HepG2 (cell line): Measurements from ENCODE around the gene ZNF821. TPM values are rescaled to one million over a fixed set of nuclear protein-coding genes. Genes with fewer than 3 reads are reported as not detected.

ENCODE experiments used
- ASH2L ChIP-seq: fragments of 300-600, 200-600 bp; sonication (generic); IDR thresholded peaks from 2 replicates; pipeline ENCODE4 v1.7.0; 2017; ENCODE audit warnings: low read depth, mild to moderate bottlenecking, moderate library complexity, mixed read lengths, low read length; ENCODE audit not compliant: insufficient read length
- ATAD3A ChIP-seq: sonication (generic); formaldehyde crosslinking; IDR thresholded peaks from 2 replicates; pipeline ENCODE4 v1.4.0; 2020; ENCODE audit warnings: missing genetic modification reagents
- CEBPG ChIP-seq: IDR thresholded peaks from 2 replicates; pipeline ENCODE4 v1.6.1; 2016
- GTF2F1 ChIP-seq: fragments of 150-350 bp; IDR thresholded peaks from 2 replicates; pipeline ENCODE4 v1.6.1; 2014; ENCODE audit warnings: low read length
- HMGA1 ChIP-seq: sonication (generic); formaldehyde crosslinking; conservative IDR thresholded peaks from 2 replicates; pipeline ENCODE4 v1.4.0; 2020; ENCODE audit warnings: missing genetic modification reagents
- MED13 ChIP-seq: sonication (generic); formaldehyde crosslinking; IDR thresholded peaks from 2 replicates; pipeline ENCODE4 v1.5.0; 2020; ENCODE audit warnings: missing genetic modification reagents
- NR1H2 ChIP-seq: sonication (generic); formaldehyde crosslinking; IDR thresholded peaks from 2 replicates; pipeline ENCODE4 v1.8.1; 2022; ENCODE audit warnings: low read depth, missing genetic modification reagents, borderline replicate concordance
- PLSCR1 ChIP-seq: sonication (generic); formaldehyde crosslinking; IDR thresholded peaks from 2 replicates; pipeline ENCODE4 v1.5.0; 2020; ENCODE audit warnings: missing genetic modification reagents, mild to moderate bottlenecking, borderline replicate concordance
- RBFOX2 ChIP-seq: fragments of 200-400 bp; formaldehyde crosslinking; IDR thresholded peaks from 2 replicates; pipeline ENCODE4 v1.6.1; 2017; ENCODE audit warnings: low read depth, mild to moderate bottlenecking, low read length
- SOX6 ChIP-seq, 2 experiments: fragments of 450-650 bp in 1 of 2; sonication (generic) in 1 of 2; formaldehyde crosslinking in 1 of 2; IDR thresholded peaks; 2 replicates each; pipeline versions ENCODE4 v1.4.0 to v1.6.1; 2017 to 2020; ENCODE audit warnings: antibody characterized with exemption in 1 of 2, mild to moderate bottlenecking in 1 of 2, missing genetic modification reagents in 1 of 2
- SP1 ChIP-seq, 2 experiments: fragments of 450-650 bp in 1 of 2; sonication (generic) in 1 of 2; formaldehyde crosslinking in 1 of 2; IDR thresholded peaks; 2 replicates each; pipeline versions ENCODE4 v1.4.0 to v1.6.1; 2016 to 2020; ENCODE audit warnings: missing genetic modification reagents in 1 of 2
- TBX2 ChIP-seq: sonication (generic); formaldehyde crosslinking; IDR thresholded peaks from 2 replicates; pipeline ENCODE4 v1.5.0; 2020; ENCODE audit warnings: missing genetic modification reagents, mild to moderate bottlenecking, borderline replicate concordance
- TFDP2 ChIP-seq: sonication (generic); formaldehyde crosslinking; IDR thresholded peaks from 2 replicates; pipeline ENCODE4 v1.4.0; 2020; ENCODE audit warnings: missing genetic modification reagents
- TFE3 ChIP-seq: IDR thresholded peaks from 2 replicates; pipeline ENCODE4 v1.6.1; 2016
- THAP11 ChIP-seq: IDR thresholded peaks from 2 replicates; pipeline ENCODE4 v1.6.1; 2016; ENCODE audit warnings: missing biosample characterization, missing genetic modification reagents
- ZBTB20 ChIP-seq: sonication (generic); formaldehyde crosslinking; IDR thresholded peaks from 2 replicates; pipeline ENCODE4 v1.8.1; 2023; ENCODE audit warnings: missing genetic modification reagents, low read depth, mild to moderate bottlenecking, borderline replicate concordance
- ZBTB7A ChIP-seq: sonication (generic); formaldehyde crosslinking; IDR thresholded peaks from 2 replicates; pipeline ENCODE4 v1.8.0; 2022; ENCODE audit warnings: mild to moderate bottlenecking, missing genetic modification reagents
- ZNF225 ChIP-seq: sonication (generic); formaldehyde crosslinking; IDR thresholded peaks from 2 replicates; pipeline ENCODE4 v1.4.0; 2020; ENCODE audit warnings: mild to moderate bottlenecking, missing genetic modification reagents
- ZNF484 ChIP-seq: sonication (generic); formaldehyde crosslinking; IDR thresholded peaks from 2 replicates; pipeline ENCODE4 v1.5.1; 2020; ENCODE audit warnings: mild to moderate bottlenecking, low read depth, missing genetic modification reagents, borderline replicate concordance
- ZNF558 ChIP-seq: sonication (generic); formaldehyde crosslinking; IDR thresholded peaks from 2 replicates; pipeline ENCODE4 v1.9.0; 2022; ENCODE audit warnings: mild to moderate bottlenecking, missing genetic modification reagents, borderline replicate concordance
- ZNF75D ChIP-seq: sonication (generic); formaldehyde crosslinking; IDR thresholded peaks from 2 replicates; pipeline ENCODE4 v1.8.1; 2023; ENCODE audit warnings: missing genetic modification reagents, mild to moderate bottlenecking, borderline replicate concordance
- ZNF790 ChIP-seq: sonication (generic); formaldehyde crosslinking; IDR thresholded peaks from 2 replicates; pipeline ENCODE4 v1.8.0; 2022; ENCODE audit warnings: missing genetic modification reagents, mild to moderate bottlenecking, borderline replicate concordance
- polyA plus RNA-seq, 8 experiments: library from polyadenylated mRNA; depleted of rRNA in 3 of 8; stranded (reverse) in 7 of 8; unstranded in 1 of 8; fragments of >200 nt; fragmentation: Illumina TruSeq in 4 of 8; extraction: Trizol in 4 of 8; gene quantifications; 2 replicates each; pipeline versions ENCODE4 v1.2.1 to v1.2.3, GENCODE V29; 2011 to 2016; ENCODE audit warnings: low read depth in 4 of 8, missing spikeins in 1 of 8, mixed read lengths in 1 of 8; ENCODE audit not compliant: insufficient read depth in 1 of 8
- total RNA-seq, 5 experiments: library from RNA; depleted of rRNA; stranded (reverse); fragments of >200 nt; fragmentation: Illumina TruSeq; extraction: Trizol; gene quantifications; 2 replicates each; pipeline ENCODE4 v1.2.3, GENCODE V29; 2016; ENCODE audit warnings: low read depth in 1 of 5
- TF ChIP-seq, protein P1 (sequence below): sonication (generic); formaldehyde crosslinking; IDR thresholded peaks from 2 replicates; pipeline ENCODE4 v1.5.1; 2020; ENCODE audit warnings: mild to moderate bottlenecking, missing genetic modification reagents, borderline replicate concordance

Gene ZNF821
- total and polyA plus RNA-seq, 2 of the 13 experiments (the other 11 are each of a cell fraction or from before 2014, with no cell fraction given) = 7.0 to 9.1 TPM

DNA sequence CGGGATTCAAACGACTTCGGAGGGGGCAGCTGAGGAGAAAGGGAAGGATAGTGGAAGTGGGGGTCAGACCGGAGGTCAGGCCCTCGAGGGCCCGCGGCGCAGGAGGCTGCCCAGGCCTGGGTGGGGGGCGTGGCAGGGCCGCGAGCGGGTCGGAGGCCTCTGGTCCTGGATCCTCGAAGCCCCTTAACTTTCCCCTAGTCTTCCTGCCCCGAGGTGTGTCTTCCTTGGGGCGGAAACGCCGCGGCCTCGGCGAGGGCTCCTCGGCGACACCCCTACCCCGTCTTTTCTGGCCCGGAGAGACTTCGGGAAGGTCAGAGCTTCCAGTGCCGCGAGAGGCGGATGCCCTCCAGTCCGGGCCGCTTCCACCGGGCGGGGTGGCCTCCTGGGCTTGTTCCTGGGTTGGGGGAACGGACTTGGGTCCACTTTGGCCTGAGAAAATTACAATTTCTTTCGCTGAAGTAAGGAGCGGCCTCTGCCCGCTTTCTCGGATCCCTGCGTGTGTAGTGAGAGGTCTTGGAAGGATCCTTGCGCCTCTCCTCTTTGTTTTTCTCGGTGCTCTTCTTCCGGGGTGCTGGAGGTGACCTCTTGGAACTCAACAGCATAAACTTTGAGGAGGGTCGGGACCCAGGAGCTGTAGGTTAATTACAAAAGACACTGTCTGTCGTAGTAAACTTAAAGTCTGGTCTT, 11.8 kb upstream of the ZNF821 start (continued):
- peak; percentile 30; the same call in 1 of the 2 replicates for TF ChIP-seq RBFOX2
- TF ChIP-seq, protein P1, sequence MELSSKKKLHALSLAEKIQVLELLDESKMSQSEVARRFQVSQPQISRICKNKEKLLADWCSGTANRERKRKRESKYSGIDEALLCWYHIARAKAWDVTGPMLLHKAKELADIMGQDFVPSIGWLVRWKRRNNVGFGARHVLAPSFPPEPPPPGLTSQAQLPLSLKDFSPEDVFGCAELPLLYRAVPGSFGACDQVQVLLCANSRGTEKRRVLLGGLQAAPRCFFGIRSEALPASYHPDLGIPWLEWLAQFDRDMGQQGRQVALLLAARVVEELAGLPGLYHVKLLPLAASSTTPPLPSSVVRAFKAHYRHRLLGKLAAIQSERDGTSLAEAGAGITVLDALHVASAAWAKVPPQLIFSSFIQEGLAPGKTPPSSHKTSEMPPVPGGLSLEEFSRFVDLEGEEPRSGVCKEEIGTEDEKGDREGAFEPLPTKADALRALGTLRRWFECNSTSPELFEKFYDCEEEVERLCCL (CRISPR knock-in tag) = no peak
- TF ChIP-seq TFE3 (CRISPR knock-in tag) = no peak
- TF ChIP-seq NR1H2 (CRISPR knock-in tag) = no peak
- 0 out of 2 replicates have a peak, but pooled peaks have one; percentile 20 for TF ChIP-seq ZNF225 (CRISPR knock-in tag)
- TF ChIP-seq ATAD3A (CRISPR knock-in tag) = no peak
- no peak for TF ChIP-seq CEBPG
- peak; percentile 61 for TF ChIP-seq ASH2L
- no peak; the same call in 1 of the 2 replicates for TF ChIP-seq ZNF790 (CRISPR knock-in tag)
- no peak; the same call in 1 of the 2 replicates for TF ChIP-seq PLSCR1 (CRISPR knock-in tag)
- TF ChIP-seq SOX6 (IDR thresholded peaks at IDR 0.05) = no peak
- TF ChIP-seq SOX6 (CRISPR knock-in tag; IDR thresholded peaks at IDR 0.05) = no peak
- no peak for TF ChIP-seq MED13 (CRISPR knock-in tag)
- TF ChIP-seq ZBTB7A (CRISPR knock-in tag) = no peak
- TF ChIP-seq TFDP2 (CRISPR knock-in tag) = no peak
- no peak for TF ChIP-seq SP1 (IDR thresholded peaks at IDR 0.05)
- no peak for TF ChIP-seq SP1 (CRISPR knock-in tag; IDR thresholded peaks at IDR 0.05)
- TF ChIP-seq GTF2F1 = no peak
- no peak for TF ChIP-seq ZBTB20 (CRISPR knock-in tag)
- TF ChIP-seq HMGA1 (CRISPR knock-in tag) = no peak
- no peak for TF ChIP-seq ZNF558 (CRISPR knock-in tag)
- no peak for TF ChIP-seq ZNF75D (CRISPR knock-in tag)
- TF ChIP-seq TBX2 (CRISPR knock-in tag) = no peak
- no peak for TF ChIP-seq THAP11 (CRISPR knock-in tag)
- 0 out of 2 replicates have a peak, but pooled peaks have one; percentile 11 for TF ChIP-seq ZNF484 (CRISPR knock-in tag)
